Measurements from ENCODE around the gene RND3. TPM values are rescaled to one million over a fixed set of nuclear protein-coding genes. Genes with fewer than 3 reads are reported as not detected.

The RND3 gene
- total RNA-seq, 1 experiment from 2014 or later, result not detected

GRCh38 chr2:150468350-150468960 is 19.0 kb downstream of the RND3 start:
- H3K9me2 ChIP-seq (replicated peaks; ENCODE audit: insufficient read depth, low read length), result no peaks in the 10 kb centered on the region
- no peak overlapping the region for H3K9ac ChIP-seq (ENCODE audit: low read length)
- no peaks in the 10 kb centered on the region for H3K4me1 ChIP-seq (ENCODE audit: low read length)
- no peaks in the 10 kb centered on the region for H3K9me3 ChIP-seq (ENCODE audit: low read length)
- H3K79me2 ChIP-seq (ENCODE audit: low read length), result no peaks in the 10 kb centered on the region
- no peak for DNase-seq
- no peak overlapping the region for H3K27ac ChIP-seq (ENCODE audit: low read length)
- no peaks in the 10 kb centered on the region for H4K20me1 ChIP-seq (ENCODE audit: insufficient read depth, low read depth, low read length)
- H3K27me3 ChIP-seq (ENCODE audit: low read length), result no peaks in the 10 kb centered on the region
- no peak overlapping the region for H2AFZ ChIP-seq (ENCODE audit: low read length)
- H3K36me3 ChIP-seq (ENCODE audit: insufficient read depth, low read length), result no peaks in the 10 kb centered on the region
- no peak overlapping the region for H3K4me3 ChIP-seq (ENCODE audit: low read length)
- H3K4me2 ChIP-seq (ENCODE audit: low read depth, low read length, poor library complexity, severe bottlenecking), result no peak overlapping the region

- no peaks in the 10 kb centered on the region for H3K79me2 ChIP-seq (ENCODE audit: low read length)
- no peaks in the 10 kb centered on the region for H3K9me2 ChIP-seq (replicated peaks; ENCODE audit: insufficient read depth, low read length)
- no peaks in the 10 kb centered on the region for H4K20me1 ChIP-seq (ENCODE audit: insufficient read depth, low read depth, low read length)
- no peaks in the 10 kb centered on the region for H3K27me3 ChIP-seq (ENCODE audit: low read length)
- DNase-seq, result no peak
- H3K4me1 ChIP-seq (ENCODE audit: low read length), result no peaks in the 10 kb centered on the region
- H3K9ac ChIP-seq (ENCODE audit: low read length), result no peak overlapping the region
- H3K36me3 ChIP-seq (ENCODE audit: insufficient read depth, low read length), result no peaks in the 10 kb centered on the region
- no peak overlapping the region for H2AFZ ChIP-seq (ENCODE audit: low read length)
- H3K4me2 ChIP-seq (ENCODE audit: low read depth, low read length, poor library complexity, severe bottlenecking), result no peak overlapping the region
- no peak overlapping the region for H3K4me3 ChIP-seq (ENCODE audit: low read length)
- no peaks in the 10 kb centered on the region for H3K9me3 ChIP-seq (ENCODE audit: low read length)
- H3K27ac ChIP-seq (ENCODE audit: low read length), result no peak overlapping the region
Measured at GRCh38 chr2:150467621-150467963, 19.9 kb downstream of the RND3 start.

- no peak overlapping the region for H3K9ac ChIP-seq (ENCODE audit: low read length)
- H3K79me2 ChIP-seq (ENCODE audit: low read length), result no peaks in the 10 kb centered on the region
- no peaks in the 10 kb centered on the region for H4K20me1 ChIP-seq (ENCODE audit: insufficient read depth, low read depth, low read length)
- H3K27me3 ChIP-seq (ENCODE audit: low read length), result no peaks in the 10 kb centered on the region
- H3K27ac ChIP-seq (ENCODE audit: low read length), result no peak overlapping the region
- no peaks in the 10 kb centered on the region for H3K9me2 ChIP-seq (replicated peaks; ENCODE audit: insufficient read depth, low read length)
- no peaks in the 10 kb centered on the region for H3K9me3 ChIP-seq (ENCODE audit: low read length)
- no peaks in the 10 kb centered on the region for H3K36me3 ChIP-seq (ENCODE audit: insufficient read depth, low read length)
- H3K4me3 ChIP-seq (ENCODE audit: low read length), result no peak overlapping the region
- no peak for DNase-seq
- H2AFZ ChIP-seq (ENCODE audit: low read length), result no peak overlapping the region
- H3K4me1 ChIP-seq (ENCODE audit: low read length), result no peaks in the 10 kb centered on the region
- no peak overlapping the region for H3K4me2 ChIP-seq (ENCODE audit: low read depth, low read length, poor library complexity, severe bottlenecking)
Measured at GRCh38 chr2:150466741-150467620, 20.5 kb downstream of the RND3 start.

DNA sequence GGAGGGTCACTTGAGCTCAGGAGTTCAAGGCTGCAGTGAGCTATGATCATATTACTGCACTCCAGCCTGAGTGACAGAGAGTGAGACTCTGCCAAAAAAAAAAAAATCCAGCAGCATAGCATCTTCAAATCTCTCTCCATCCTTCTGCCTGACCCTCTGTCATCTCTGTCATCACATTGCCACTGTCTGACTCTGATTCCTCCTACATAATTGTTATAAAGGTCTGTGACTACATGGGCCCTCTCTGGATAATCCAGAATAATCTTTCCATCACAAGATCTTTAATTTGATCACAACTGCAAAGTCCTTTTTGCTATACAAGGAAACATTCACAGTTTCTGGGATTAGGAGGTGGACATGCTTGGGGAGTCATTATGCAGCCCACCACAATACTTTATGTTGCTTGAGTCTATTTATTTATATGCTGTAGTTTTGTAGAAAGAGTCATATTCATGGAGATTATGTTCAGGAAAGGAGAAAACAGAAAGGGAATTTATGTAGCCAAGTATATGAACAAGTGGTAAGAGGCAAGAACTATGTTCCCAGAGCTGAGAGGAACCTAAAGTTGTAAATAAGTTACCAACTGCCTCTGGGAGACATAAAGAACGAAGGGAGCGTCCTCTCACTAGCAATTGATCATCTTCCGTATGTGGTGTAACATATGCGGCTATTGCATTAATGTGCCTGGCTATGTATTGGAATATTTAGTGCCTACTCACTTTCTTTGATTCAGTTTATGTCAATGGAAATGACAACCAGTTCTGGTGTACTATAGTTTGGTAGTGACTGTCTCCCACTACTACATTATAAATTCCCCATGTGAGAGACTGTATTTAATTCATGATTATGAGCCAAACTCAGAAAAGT is 21.5 kb downstream of the RND3 start:
- Histone ChIP-seq H3K36me3 (ENCODE audit: insufficient read depth, low read length) (no peaks in the 10 kb centered on the region), H4K20me1 (ENCODE audit: insufficient read depth, low read depth, low read length) (no peaks in the 10 kb centered on the region), H3K4me3 (ENCODE audit: low read length) (no peak overlapping the region), H3K9me2 (replicated peaks; ENCODE audit: insufficient read depth, low read length) (no peaks in the 10 kb centered on the region), H3K4me2 (ENCODE audit: low read depth, low read length, poor library complexity, severe bottlenecking) (no peak overlapping the region), H3K9me3 (ENCODE audit: low read length) (no peaks in the 10 kb centered on the region), H2AFZ (ENCODE audit: low read length) (no peak overlapping the region), H3K27me3 (ENCODE audit: low read length) (no peaks in the 10 kb centered on the region), H3K27ac (ENCODE audit: low read length) (no peak overlapping the region), H3K4me1 (ENCODE audit: low read length) (no peaks in the 10 kb centered on the region), H3K79me2 (ENCODE audit: low read length) (no peaks in the 10 kb centered on the region), H3K9ac (ENCODE audit: low read length) (no peak overlapping the region)
- no peak for DNase-seq

DNA sequence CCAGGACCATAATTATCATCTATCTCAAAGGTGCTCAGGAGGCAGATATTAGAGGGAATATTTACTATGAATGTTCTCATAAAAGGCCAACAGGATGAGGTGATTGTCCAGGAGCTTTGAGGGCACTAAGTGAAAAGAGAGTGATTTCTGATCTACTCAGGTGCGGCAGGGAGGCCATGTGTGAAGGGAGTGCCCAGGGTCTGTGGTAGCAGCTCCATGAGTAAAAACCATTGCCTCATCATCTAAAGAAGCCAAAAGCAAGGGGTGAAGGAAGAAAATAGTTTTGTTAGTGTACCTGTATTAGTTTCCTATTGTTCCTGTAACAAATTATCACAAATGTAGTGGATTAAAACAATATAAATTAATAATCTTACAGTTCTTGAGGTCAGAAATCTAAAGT is 22.5 kb downstream of the RND3 start:
- H3K27me3 ChIP-seq (ENCODE audit: low read length), result no peaks in the 10 kb centered on the region
- H2AFZ ChIP-seq (ENCODE audit: low read length), result no peak overlapping the region
- no peaks in the 10 kb centered on the region for H3K9me2 ChIP-seq (replicated peaks; ENCODE audit: insufficient read depth, low read length)
- H3K4me1 ChIP-seq (ENCODE audit: low read length), result no peaks in the 10 kb centered on the region
- H4K20me1 ChIP-seq (ENCODE audit: insufficient read depth, low read depth, low read length), result no peaks in the 10 kb centered on the region
- no peaks in the 10 kb centered on the region for H3K36me3 ChIP-seq (ENCODE audit: insufficient read depth, low read length)
- no peaks in the 10 kb centered on the region for H3K79me2 ChIP-seq (ENCODE audit: low read length)
- H3K27ac ChIP-seq (ENCODE audit: low read length), result no peak overlapping the region
- H3K4me3 ChIP-seq (ENCODE audit: low read length), result no peak overlapping the region
- DNase-seq, result no peak
- H3K9me3 ChIP-seq (ENCODE audit: low read length), result no peaks in the 10 kb centered on the region
- H3K9ac ChIP-seq (ENCODE audit: low read length), result no peak overlapping the region
- H3K4me2 ChIP-seq (ENCODE audit: low read depth, low read length, poor library complexity, severe bottlenecking), result no peak overlapping the region

GRCh38 chr2:150464270-150464669 is 23.2 kb downstream of the RND3 start:
- Histone ChIP-seq H4K20me1 (ENCODE audit: insufficient read depth, low read depth, low read length) (no peaks in the 10 kb centered on the region), H3K9ac (ENCODE audit: low read length) (no peak overlapping the region), H3K79me2 (ENCODE audit: low read length) (no peaks in the 10 kb centered on the region), H3K9me2 (replicated peaks; ENCODE audit: insufficient read depth, low read length) (no peaks in the 10 kb centered on the region), H3K36me3 (ENCODE audit: insufficient read depth, low read length) (no peaks in the 10 kb centered on the region), H2AFZ (ENCODE audit: low read length) (no peak overlapping the region), H3K27ac (ENCODE audit: low read length) (no peak overlapping the region), H3K4me3 (ENCODE audit: low read length) (no peak overlapping the region), H3K9me3 (ENCODE audit: low read length) (0 out of 2 replicates have a peak, but pooled peaks cover under 1% of the 10 kb centered on the region), H3K4me2 (ENCODE audit: low read depth, low read length, poor library complexity, severe bottlenecking) (no peak overlapping the region), H3K4me1 (ENCODE audit: low read length) (no peaks in the 10 kb centered on the region), H3K27me3 (ENCODE audit: low read length) (no peaks in the 10 kb centered on the region)
- DNase-seq, result no peak

DNA sequence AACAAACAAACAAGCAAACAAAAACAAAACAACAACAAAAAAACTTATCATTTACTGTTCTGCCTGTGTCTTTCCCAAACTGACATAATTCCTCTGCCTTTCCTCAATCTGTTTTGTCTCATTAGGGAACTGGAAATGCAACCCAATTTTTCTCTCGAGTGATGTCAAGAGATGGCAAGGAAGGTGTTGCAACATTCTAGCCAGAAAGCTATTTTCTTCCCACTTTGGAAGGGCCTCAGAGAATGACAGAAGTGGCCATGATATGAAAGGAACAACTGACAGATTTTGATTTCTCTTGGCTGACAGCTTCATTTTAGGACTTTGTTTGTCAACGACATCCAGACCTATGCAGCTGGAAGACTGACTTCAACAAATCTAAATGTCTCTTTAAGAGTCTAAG is 24.7 kb downstream of the RND3 start:
- no peaks in the 10 kb centered on the region for H3K36me3 ChIP-seq (ENCODE audit: insufficient read depth, low read length)
- no peak for DNase-seq
- H3K4me3 ChIP-seq (ENCODE audit: low read length), result no peak overlapping the region
- no peaks in the 10 kb centered on the region for H3K9me2 ChIP-seq (replicated peaks; ENCODE audit: insufficient read depth, low read length)
- no peaks in the 10 kb centered on the region for H3K4me1 ChIP-seq (ENCODE audit: low read length)
- 0 out of 2 replicates have a peak, but pooled peaks cover 2% of the 10 kb centered on the region for H3K9me3 ChIP-seq (ENCODE audit: low read length)
- H2AFZ ChIP-seq (ENCODE audit: low read length), result no peak overlapping the region
- H3K27ac ChIP-seq (ENCODE audit: low read length), result no peak overlapping the region
- no peaks in the 10 kb centered on the region for H3K79me2 ChIP-seq (ENCODE audit: low read length)
- H3K27me3 ChIP-seq (ENCODE audit: low read length), result no peaks in the 10 kb centered on the region
- H3K4me2 ChIP-seq (ENCODE audit: low read depth, low read length, poor library complexity, severe bottlenecking), result no peak overlapping the region
- no peaks in the 10 kb centered on the region for H4K20me1 ChIP-seq (ENCODE audit: insufficient read depth, low read depth, low read length)
- H3K9ac ChIP-seq (ENCODE audit: low read length), result no peak overlapping the region

DNA sequence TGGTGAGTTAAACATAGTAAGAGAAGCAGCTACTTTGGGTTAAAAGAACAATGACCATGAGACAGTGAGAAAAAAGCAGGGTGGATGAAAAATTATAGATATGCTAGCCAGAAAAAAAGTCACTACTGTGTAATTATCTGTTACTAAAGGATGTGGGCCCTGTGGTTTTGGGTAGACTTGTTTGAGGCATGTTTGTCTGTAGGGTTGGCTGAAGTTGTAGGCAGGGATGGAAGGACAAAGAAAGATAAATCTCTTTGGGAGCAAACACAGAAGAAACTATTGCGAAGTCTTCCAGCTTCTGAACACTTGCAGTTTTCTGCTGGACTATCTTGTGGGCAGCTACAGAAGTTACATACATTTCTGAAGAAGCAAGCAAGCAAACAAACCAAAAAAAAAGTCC is 28.2 kb downstream of the RND3 start:
- no peaks in the 10 kb centered on the region for H3K4me1 ChIP-seq (ENCODE audit: low read length)
- no peaks in the 10 kb centered on the region for H3K36me3 ChIP-seq (ENCODE audit: insufficient read depth, low read length)
- H3K4me3 ChIP-seq (ENCODE audit: low read length), result no peak overlapping the region
- H2AFZ ChIP-seq (ENCODE audit: low read length), result no peak overlapping the region
- H3K4me2 ChIP-seq (ENCODE audit: low read depth, low read length, poor library complexity, severe bottlenecking), result no peak overlapping the region
- no peak overlapping the region for H3K27ac ChIP-seq (ENCODE audit: low read length)
- H3K9ac ChIP-seq (ENCODE audit: low read length), result no peak overlapping the region
- H4K20me1 ChIP-seq (ENCODE audit: insufficient read depth, low read depth, low read length), result no peaks in the 10 kb centered on the region
- no peak for DNase-seq
- no peaks in the 10 kb centered on the region for H3K27me3 ChIP-seq (ENCODE audit: low read length)
- H3K79me2 ChIP-seq (ENCODE audit: low read length), result no peaks in the 10 kb centered on the region
- peaks cover 2% of the 10 kb centered on the region; the same call in 1 of the 2 replicates for H3K9me3 ChIP-seq (ENCODE audit: low read length)
- no peaks in the 10 kb centered on the region for H3K9me2 ChIP-seq (replicated peaks; ENCODE audit: insufficient read depth, low read length)
